Activated naive CD8-positive, alpha-beta T cell treated with anti-CD3 and anti-CD28 coated beads, Interleukin-2, amount 50 U/mL, for 24 hours (primary cell): ENCODE data around the gene RAPGEF4.
"Not testable (repeated sequence)": the region's sequence is repeated elsewhere in the genome, so short reads cannot be mapped to it uniquely, and the experiment has no call there.

Experiments
- ATAC-seq: fragments of 150-1000 bp; cut with Tn5 transposase; one replicate; pipeline ENCODE4 v1.10.0; 2021
- DNase-seq: peaks from one replicate; pipeline ENCODE4 v3.0.0; 2021
- H3K27ac Mint-ChIP-seq: one replicate; pipeline ENCODE4 v1.8.0; 2021; ENCODE audit warnings: mild to moderate bottlenecking, mixed read lengths
- H3K27me3 Mint-ChIP-seq: one replicate; pipeline ENCODE4 v1.8.0; 2021; ENCODE audit warnings: mixed read lengths
- H3K36me3 Mint-ChIP-seq: one replicate; pipeline ENCODE4 v1.8.0; 2021; ENCODE audit warnings: low read depth, mixed read lengths
- H3K4me1 Mint-ChIP-seq: one replicate; pipeline ENCODE4 v1.8.0; 2021; ENCODE audit warnings: mixed read lengths
- H3K4me3 Mint-ChIP-seq: one replicate; pipeline ENCODE4 v1.8.0; 2021; ENCODE audit warnings: mild to moderate bottlenecking, moderate library complexity, mixed read lengths
- H3K9me3 Mint-ChIP-seq: one replicate; pipeline ENCODE4 v1.8.0; 2021; ENCODE audit warnings: mixed read lengths

The RAPGEF4 gene

DNA sequence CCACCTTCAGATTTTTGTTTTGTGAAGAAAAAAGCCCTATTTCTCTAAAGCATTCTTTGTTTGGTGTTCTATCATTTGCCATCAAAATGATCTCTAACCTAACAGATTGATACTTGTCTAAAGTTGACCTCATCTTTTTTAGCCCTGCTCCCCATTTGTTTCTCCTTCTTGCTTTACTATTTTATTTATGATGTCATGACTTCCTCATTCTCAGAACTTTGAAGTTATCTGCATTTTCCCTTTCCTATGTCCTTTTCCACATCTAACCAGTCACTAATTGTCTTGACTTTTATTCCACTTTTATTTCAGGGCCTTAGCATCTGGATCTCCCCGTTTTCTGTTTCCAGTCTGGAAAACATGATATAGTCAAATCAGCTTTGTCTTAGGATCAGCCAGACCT is 8.3 kb downstream of the RAPGEF4 start:
- no peak for ATAC-seq
- H3K27me3 Mint-ChIP-seq, result peaks cover 4% of the 10 kb centered on the region
- no peaks in the 10 kb centered on the region for H3K36me3 Mint-ChIP-seq
- no peak for DNase-seq
- no peaks in the 10 kb centered on the region for H3K4me1 Mint-ChIP-seq
- peaks cover 18% of the 10 kb centered on the region for H3K9me3 Mint-ChIP-seq
- no peak overlapping the region for H3K27ac Mint-ChIP-seq
- no peak overlapping the region for H3K4me3 Mint-ChIP-seq

DNA sequence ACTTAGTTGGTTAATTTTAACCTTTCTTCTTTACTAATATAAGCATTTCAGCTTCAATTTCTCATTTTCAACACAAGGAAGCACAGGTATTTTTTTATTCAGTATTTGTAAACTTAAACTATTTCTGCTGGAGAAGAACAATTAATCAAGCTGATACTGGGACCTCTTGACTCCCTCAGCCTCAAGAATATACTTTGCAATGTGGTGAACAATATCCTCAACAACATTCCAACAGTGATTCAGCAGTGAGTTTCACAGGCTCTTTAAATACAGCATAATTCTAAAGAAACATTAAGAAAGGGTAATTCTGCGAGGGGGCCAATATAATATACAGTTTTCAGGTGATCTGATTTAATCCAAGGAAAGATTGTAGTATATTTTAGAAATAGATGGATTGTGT is 10.0 kb downstream of the RAPGEF4 start:
- DNase-seq (no peak), ATAC-seq (no peak)
- H3K9me3 Mint-ChIP-seq, result peaks cover 18% of the 10 kb centered on the region
- no peak overlapping the region for H3K27ac Mint-ChIP-seq
- H3K27me3 Mint-ChIP-seq, result peaks cover 2% of the 10 kb centered on the region
- no peaks in the 10 kb centered on the region for H3K36me3 Mint-ChIP-seq
- no peak overlapping the region for H3K4me3 Mint-ChIP-seq
- no peaks in the 10 kb centered on the region for H3K4me1 Mint-ChIP-seq

DNA sequence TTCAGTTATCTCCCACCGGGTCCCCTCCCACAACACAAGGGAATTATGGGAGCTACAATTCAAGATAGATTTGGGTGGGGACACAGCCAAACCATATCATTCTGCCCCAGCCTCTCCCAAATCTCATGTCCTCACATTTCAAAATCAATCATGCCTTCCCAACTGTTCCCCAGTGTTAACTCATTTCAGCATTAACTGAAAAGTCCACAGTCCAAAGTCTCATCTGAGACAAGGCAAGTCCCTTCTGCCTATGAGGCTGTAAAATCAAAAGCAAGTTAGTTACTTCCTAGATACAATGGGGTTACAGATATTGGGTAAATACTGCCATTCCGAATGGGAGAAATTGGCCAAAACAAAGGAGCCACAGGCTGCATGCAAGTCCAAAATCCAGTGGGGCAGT is 12.9 kb downstream of the RAPGEF4 start:
- not testable (repeated sequence) for H3K4me3 Mint-ChIP-seq, H3K27ac Mint-ChIP-seq, H3K4me1 Mint-ChIP-seq, H3K27me3 Mint-ChIP-seq, H3K36me3 Mint-ChIP-seq, ATAC-seq, DNase-seq
- peaks cover 18% of the 10 kb centered on the region for H3K9me3 Mint-ChIP-seq

DNA sequence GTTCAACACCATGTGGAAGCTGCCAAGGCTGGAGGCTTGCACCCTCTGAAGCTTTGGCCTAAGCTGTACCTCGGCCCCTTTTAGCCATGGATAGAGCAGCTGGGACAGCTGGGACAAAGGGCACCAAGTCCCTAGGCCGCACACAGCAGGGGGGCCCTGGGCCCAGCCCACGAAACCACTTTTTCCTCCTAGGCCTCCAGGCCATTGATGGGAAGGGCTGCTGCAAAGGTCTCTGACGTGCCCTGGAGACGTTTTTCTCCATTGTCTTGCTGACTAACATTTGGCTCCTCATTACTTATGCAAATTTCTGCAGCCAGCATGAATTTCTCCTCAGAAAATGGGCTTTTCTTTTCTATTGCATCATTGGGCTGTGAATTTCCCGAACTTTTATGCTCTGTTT is 13.7 kb downstream of the RAPGEF4 start:
- no peaks in the 10 kb centered on the region for H3K36me3 Mint-ChIP-seq

DNA sequence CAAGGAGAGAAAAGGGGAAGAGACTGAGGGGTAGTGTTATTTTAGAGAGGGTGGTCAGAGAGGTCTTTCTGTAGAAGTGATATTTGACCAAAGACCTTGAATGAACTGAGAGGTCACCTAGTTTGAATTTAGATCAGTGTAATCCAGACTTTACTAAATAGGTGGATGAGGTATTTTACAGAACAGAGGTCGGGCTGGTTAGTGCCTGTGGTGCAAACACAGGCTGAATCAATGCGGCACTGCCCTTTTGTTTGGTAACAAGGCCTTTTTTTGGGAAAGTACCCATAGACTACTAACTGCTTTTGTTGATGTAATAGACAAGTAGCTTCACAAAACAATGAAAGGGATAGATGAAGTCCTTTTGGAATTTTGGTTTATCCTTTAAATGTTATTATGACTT is 15.9 kb downstream of the RAPGEF4 start:
- Mint-ChIP-seq H3K27ac (no peak overlapping the region), H3K4me3 (no peak overlapping the region), H3K27me3 (no peaks in the 10 kb centered on the region), H3K36me3 (no peaks in the 10 kb centered on the region), H3K9me3 (no peaks in the 10 kb centered on the region), H3K4me1 (no peaks in the 10 kb centered on the region)
- ATAC-seq (no peak), DNase-seq (no peak)

More for the DNA sequence above, 13.7 kb downstream of the RAPGEF4 start:
- Mint-ChIP-seq H3K27ac (no peak overlapping the region), H3K27me3 (no peaks in the 10 kb centered on the region), H3K9me3 (peaks cover 10% of the 10 kb centered on the region), H3K4me3 (no peak overlapping the region), H3K4me1 (no peaks in the 10 kb centered on the region)
- no peak for ATAC-seq
- DNase-seq, result no peak

DNA sequence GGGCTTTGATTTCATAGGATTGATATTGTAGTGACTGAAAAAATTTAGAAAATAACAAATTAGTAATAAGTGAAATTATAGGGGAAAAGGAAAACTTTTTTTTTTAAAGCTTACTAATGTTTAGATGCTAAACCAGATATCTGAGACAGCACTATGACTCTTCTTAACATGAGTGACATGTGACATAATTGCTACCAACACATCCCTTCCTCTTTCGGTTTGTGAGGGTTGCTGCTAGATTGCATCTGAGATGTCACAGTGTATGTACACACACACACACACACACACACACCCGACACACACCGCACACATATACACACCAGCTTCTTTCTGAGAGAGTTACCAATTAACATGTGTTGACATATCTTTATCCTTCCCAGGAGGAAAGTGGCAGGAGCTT is 18.0 kb downstream of the RAPGEF4 start:
- no peak for DNase-seq
- no peak for ATAC-seq
- Mint-ChIP-seq H3K27ac (no peak overlapping the region), H3K36me3 (no peaks in the 10 kb centered on the region), H3K27me3 (peaks cover 3% of the 10 kb centered on the region), H3K4me1 (no peaks in the 10 kb centered on the region), H3K4me3 (no peak overlapping the region), H3K9me3 (no peaks in the 10 kb centered on the region)

DNA sequence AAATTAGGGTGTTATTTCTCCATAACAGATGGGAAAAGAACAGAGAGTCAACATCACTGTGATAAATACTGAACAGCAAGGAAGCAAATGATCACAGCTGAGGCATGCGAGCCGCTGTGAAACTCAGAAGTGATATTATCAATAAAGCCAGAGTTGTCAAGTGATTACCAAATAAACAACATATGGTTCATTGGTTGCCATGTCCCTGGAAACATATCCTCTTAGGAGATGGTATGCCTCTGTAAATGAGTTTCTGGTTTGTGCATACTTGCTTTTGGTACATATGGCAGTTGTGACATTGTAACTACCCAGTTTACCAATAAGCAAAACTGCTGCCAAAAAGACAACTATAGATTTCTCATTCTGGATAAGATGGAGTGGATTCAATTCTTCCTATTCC is 23.8 kb downstream of the RAPGEF4 start:
- ATAC-seq (no peak), DNase-seq (no peak)
- H3K4me3 Mint-ChIP-seq, result no peak overlapping the region
- peaks cover 5% of the 10 kb centered on the region for H3K27me3 Mint-ChIP-seq
- peaks cover 6% of the 10 kb centered on the region for H3K36me3 Mint-ChIP-seq
- H3K4me1 Mint-ChIP-seq, result no peaks in the 10 kb centered on the region
- peaks cover 11% of the 10 kb centered on the region for H3K9me3 Mint-ChIP-seq
- no peak overlapping the region for H3K27ac Mint-ChIP-seq

DNA sequence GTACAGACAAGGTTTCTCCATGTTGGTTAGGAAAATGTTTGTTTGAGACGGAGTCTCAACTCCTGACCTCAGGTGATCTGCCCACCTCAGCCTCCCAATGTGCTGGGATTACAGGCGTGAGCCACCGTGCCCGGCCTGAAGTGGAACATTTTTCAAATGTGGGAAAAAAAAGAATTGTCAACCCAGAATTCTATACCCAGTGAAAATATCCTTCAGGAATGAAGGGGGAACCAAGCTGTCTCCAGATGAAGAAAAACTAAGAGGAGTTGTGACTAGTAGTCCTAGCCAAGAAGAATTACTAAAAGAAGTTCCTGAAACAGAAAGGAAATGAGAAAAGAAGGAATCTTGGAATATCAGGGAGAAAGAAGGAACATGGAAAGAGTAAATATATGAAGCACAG is 25.7 kb downstream of the RAPGEF4 start:
- H3K27me3 Mint-ChIP-seq, result peaks cover 5% of the 10 kb centered on the region
- no peaks in the 10 kb centered on the region for H3K4me1 Mint-ChIP-seq
- H3K9me3 Mint-ChIP-seq, result peaks cover 11% of the 10 kb centered on the region
- DNase-seq (no peak), ATAC-seq (no peak)
- H3K4me3 Mint-ChIP-seq, result no peak overlapping the region
- H3K27ac Mint-ChIP-seq, result no peak overlapping the region
- H3K36me3 Mint-ChIP-seq, result peaks cover 6% of the 10 kb centered on the region

DNA sequence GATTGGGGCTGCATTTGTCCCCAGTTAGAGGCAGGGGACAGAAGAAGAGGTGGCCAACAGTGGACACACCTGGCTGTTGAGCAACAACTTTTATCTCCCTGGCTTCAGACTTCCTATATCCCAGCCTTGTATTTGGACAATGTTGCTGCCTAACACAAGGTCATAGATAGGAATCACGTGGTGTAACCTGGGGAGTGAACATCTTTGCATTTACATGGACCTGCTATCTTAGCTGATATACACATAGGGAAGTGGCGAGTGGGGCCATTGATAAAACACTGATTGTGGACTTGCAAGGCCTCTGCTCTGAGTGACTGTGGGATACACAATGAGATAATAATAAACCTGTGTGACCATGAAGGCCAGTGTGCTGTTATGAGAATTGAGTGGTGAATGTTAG is 26.9 kb downstream of the RAPGEF4 start:
- no peaks in the 10 kb centered on the region for H3K4me1 Mint-ChIP-seq
- H3K4me3 Mint-ChIP-seq, result no peak overlapping the region
- no peak overlapping the region for H3K27ac Mint-ChIP-seq
- peaks cover 11% of the 10 kb centered on the region for H3K9me3 Mint-ChIP-seq
- H3K27me3 Mint-ChIP-seq, result peaks cover 2% of the 10 kb centered on the region
- no peak for DNase-seq
- peaks cover 6% of the 10 kb centered on the region for H3K36me3 Mint-ChIP-seq
- no peak for ATAC-seq

DNA sequence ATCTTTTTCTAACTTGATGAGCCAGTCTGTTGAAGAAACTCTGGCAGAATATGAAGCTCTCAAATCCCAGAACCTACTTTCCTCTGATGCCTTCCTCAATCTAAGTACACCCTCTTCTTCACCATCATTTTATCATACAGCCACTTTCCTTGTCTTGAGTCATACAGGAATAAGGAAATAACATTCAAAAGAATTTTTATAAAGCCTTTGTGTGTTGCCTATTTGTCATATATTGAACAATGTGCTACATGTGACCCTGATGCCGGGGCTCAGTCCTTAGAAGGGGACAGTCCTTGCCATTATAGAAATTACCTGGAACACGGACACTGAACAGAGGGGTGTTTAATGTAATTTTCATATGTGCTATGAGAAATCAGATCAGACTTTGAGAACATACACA is 27.4 kb downstream of the RAPGEF4 start:
- no peak for ATAC-seq
- no peak overlapping the region for H3K4me3 Mint-ChIP-seq
- peaks cover 2% of the 10 kb centered on the region for H3K27me3 Mint-ChIP-seq
- DNase-seq, result no peak
- no peaks in the 10 kb centered on the region for H3K4me1 Mint-ChIP-seq
- H3K9me3 Mint-ChIP-seq, result peaks cover 11% of the 10 kb centered on the region
- H3K27ac Mint-ChIP-seq, result no peak overlapping the region
- H3K36me3 Mint-ChIP-seq, result peaks cover 6% of the 10 kb centered on the region

DNA sequence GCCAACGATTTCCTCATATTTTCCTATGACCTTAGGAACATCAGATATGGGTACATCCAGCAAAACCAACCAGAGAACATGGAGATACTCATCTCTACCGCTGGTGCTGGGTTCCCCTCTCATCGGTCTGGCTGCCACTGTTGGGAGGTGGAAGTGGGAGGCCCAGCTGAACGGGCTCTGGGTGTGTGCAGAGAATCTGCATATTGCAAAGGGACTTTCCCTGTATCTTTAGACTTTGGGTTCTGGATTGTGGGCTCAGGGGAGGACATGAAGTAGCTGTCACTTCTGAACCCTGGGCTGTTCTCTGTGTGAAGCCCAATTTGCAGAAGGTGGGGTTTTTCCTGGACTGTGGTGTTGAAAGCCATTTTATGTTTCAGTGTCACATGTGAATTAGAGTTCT is 30.0 kb downstream of the RAPGEF4 start:
- Mint-ChIP-seq H3K4me3 (no peak overlapping the region), H3K36me3 (peaks cover 4% of the 10 kb centered on the region), H3K27me3 (peaks cover 2% of the 10 kb centered on the region), H3K9me3 (peaks cover 6% of the 10 kb centered on the region), H3K27ac (no peak overlapping the region), H3K4me1 (no peaks in the 10 kb centered on the region)
- peak; percentile 15 for ATAC-seq
- no peak for DNase-seq

DNA sequence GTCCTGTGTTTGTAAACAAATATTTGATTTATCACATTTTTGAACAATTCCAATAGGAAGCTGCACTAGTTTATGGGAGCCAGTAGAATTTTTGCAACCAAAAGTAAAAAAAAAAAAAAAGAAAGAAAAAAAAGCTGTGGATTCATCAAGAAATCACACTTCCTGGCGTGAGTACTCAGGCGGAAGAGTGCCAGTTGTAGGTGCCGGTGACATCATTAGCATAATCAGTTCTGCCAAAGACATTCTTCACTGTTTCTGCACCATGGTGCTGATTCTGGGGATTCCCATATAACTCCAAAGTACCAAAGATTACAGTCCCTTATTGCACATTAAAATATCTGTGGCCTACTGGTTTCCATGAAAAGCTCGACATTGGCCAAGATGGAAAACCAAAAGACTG is 32.8 kb downstream of the RAPGEF4 start:
- DNase-seq (no peak), ATAC-seq (no peak)
- no peaks in the 10 kb centered on the region for H3K36me3 Mint-ChIP-seq
- no peaks in the 10 kb centered on the region for H3K27me3 Mint-ChIP-seq
- H3K4me3 Mint-ChIP-seq, result no peak overlapping the region
- no peaks in the 10 kb centered on the region for H3K4me1 Mint-ChIP-seq
- no peak overlapping the region for H3K27ac Mint-ChIP-seq
- no peaks in the 10 kb centered on the region for H3K9me3 Mint-ChIP-seq

DNA sequence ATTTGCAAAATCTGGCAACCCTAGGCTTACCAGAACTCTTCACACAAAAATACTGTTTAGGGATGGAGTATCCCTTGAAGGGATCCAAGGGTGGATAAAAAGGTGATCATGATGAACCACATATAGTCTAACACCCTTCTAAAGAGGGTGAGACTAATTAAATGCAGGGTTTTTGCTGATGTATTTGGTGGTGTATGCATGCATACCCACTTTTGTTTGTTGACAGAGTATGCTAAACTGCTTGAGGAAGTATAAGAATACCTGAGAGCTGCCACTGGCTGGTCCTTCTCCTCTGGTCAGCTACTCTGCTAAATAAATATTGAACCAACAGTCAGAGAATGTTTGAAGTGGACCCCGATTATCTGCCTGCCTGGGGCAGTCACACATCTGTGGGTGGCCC is 34.2 kb downstream of the RAPGEF4 start:
- H3K9me3 Mint-ChIP-seq, result no peaks in the 10 kb centered on the region
- H3K4me3 Mint-ChIP-seq, result no peak overlapping the region
- DNase-seq (no peak), ATAC-seq (no peak)
- H3K4me1 Mint-ChIP-seq, result no peaks in the 10 kb centered on the region
- H3K27ac Mint-ChIP-seq, result no peak overlapping the region
- H3K27me3 Mint-ChIP-seq, result peaks cover 10% of the 10 kb centered on the region
- H3K36me3 Mint-ChIP-seq, result no peaks in the 10 kb centered on the region

DNA sequence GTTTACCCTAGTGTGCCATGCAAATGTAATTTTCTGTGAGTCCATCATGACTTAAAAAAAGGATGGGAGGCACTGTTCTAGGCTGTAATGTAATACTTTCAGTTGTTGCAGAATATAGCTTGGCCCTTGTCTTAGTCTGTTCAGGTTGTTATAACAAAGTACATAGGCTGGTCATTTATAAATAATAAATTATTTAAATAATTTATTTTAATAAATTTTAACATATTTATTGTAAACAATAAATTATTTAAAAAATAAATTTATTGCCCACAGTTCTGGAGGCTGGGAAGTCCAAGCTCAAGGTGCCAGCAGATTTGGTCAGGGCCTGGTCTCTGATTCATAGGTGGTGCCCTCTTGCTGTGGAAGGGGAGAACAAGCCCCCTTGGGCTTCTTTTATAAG is 35.2 kb downstream of the RAPGEF4 start:
- no peak for DNase-seq
- Mint-ChIP-seq H3K36me3 (no peaks in the 10 kb centered on the region), H3K9me3 (no peaks in the 10 kb centered on the region), H3K4me3 (no peak overlapping the region), H3K27me3 (peaks cover 10% of the 10 kb centered on the region), H3K27ac (no peak overlapping the region), H3K4me1 (no peaks in the 10 kb centered on the region)
- no peak for ATAC-seq

DNA sequence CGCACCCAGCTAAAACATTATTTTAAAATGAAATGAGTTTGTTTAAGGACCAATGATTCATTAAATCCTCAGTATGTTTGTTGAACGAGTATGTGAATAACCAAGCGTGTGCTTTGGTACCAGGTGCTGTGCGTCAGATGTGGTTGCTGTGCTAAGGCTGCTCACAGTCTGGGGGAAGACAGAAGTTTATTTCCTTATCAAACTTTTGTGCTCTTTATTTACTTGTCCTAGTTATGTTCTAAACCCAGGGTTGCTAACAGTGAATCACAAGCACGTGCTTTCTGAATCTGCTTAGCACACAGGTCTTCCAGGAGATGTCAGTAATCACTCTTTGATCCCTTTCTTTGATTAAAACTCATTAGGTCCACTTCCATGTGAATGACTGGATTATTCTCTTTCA is 37.0 kb downstream of the RAPGEF4 start:
- no peaks in the 10 kb centered on the region for H3K36me3 Mint-ChIP-seq
- H3K27ac Mint-ChIP-seq, result no peak overlapping the region
- H3K27me3 Mint-ChIP-seq, result peaks cover 10% of the 10 kb centered on the region
- ATAC-seq (no peak), DNase-seq (no peak)
- H3K4me1 Mint-ChIP-seq, result no peaks in the 10 kb centered on the region
- no peak overlapping the region for H3K4me3 Mint-ChIP-seq
- no peaks in the 10 kb centered on the region for H3K9me3 Mint-ChIP-seq

DNA sequence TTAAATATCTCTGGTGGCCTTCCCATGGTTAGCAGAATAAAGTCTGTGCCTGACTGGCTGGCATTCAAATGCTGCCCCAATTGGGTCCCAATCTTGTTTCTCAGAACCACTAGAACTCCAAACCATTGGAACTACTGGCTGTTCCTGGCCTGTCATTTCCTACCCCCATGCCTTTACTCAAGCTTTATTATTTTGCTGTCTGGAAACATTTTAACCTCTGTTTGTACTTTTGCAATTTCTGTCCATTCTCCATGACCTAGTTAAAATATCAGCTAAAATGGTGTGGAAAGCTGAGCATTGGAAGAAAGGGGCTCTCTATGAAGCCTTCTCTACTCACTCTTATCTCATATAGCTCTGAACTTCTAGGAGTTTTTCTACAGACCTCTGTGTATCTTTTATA is 38.7 kb downstream of the RAPGEF4 start:
- Mint-ChIP-seq H3K4me3 (no peak overlapping the region), H3K36me3 (no peaks in the 10 kb centered on the region), H3K9me3 (no peaks in the 10 kb centered on the region), H3K27ac (no peak overlapping the region), H3K27me3 (peaks cover 11% of the 10 kb centered on the region), H3K4me1 (no peaks in the 10 kb centered on the region)
- ATAC-seq (no peak), DNase-seq (no peak)
